HUES6 (cell line): ENCODE data around the gene RNF113A.
A peak's percentile ranks its signal among the peaks of the same experiment; 100 is the strongest.
"Not testable (repeated sequence)": the region's sequence is repeated elsewhere in the genome, so short reads cannot be mapped to it uniquely, and the experiment has no call there.

Source experiments
- H3K27ac ChIP-seq: 2 replicates; pipeline ENCODE4 v1.7.0; 2013; ENCODE audit warnings: low read depth, mild to moderate bottlenecking, low read length, inconsistent platforms
- H3K27me3 ChIP-seq: 2 replicates; pipeline ENCODE4 v1.6.1; 2013; ENCODE audit warnings: low read length; ENCODE audit not compliant: control insufficient read depth, insufficient read depth
- H3K36me3 ChIP-seq: 2 replicates; pipeline ENCODE4 v1.6.1; 2013; ENCODE audit warnings: low read length; ENCODE audit not compliant: control insufficient read depth, insufficient read depth
- H3K4me1 ChIP-seq: 2 replicates; pipeline ENCODE4 v1.6.1; 2013; ENCODE audit warnings: low read length; ENCODE audit not compliant: control insufficient read depth, insufficient read depth
- H3K4me3 ChIP-seq: 2 replicates; pipeline ENCODE4 v1.5.1; 2013; ENCODE audit warnings: low read depth, low read length
- H3K9ac ChIP-seq: one replicate; pipeline ENCODE4 v1.6.1; 2013; ENCODE audit warnings: mild to moderate bottlenecking, low read length
- H3K9me3 ChIP-seq: 2 replicates; pipeline ENCODE4 v1.6.1; 2013; ENCODE audit warnings: low read depth, low read length; ENCODE audit not compliant: control insufficient read depth, insufficient read depth

The RNF113A gene

GRCh38 chrX:119871599-119872395, at the start of gene RNF113A, which contains the start of gene NDUFA1:
RNF113A (minus strand) TSS chrX:119871733; CDS start chrX:119871613, 120 bp downstream.
NDUFA1 (plus strand) TSS chrX:119871832; CDS start chrX:119871912, 80 bp downstream.
- H3K9me3 ChIP-seq = peaks cover 3% of the 10 kb centered on the region; the same call in 1 of the 2 replicates
- peak within 1 kb of the TSS; percentile 64; the same call in 1 of the 2 replicates for H3K27ac ChIP-seq
- H3K9ac ChIP-seq = peak within 1 kb of the TSS; percentile 85
- no peaks in the 10 kb centered on the region for H3K27me3 ChIP-seq
- H3K4me1 ChIP-seq = no peaks in the 10 kb centered on the region
- peaks cover 13% of the 10 kb centered on the region for H3K36me3 ChIP-seq
- H3K4me3 ChIP-seq = peak within 1 kb of the TSS; percentile 69

- Histone ChIP-seq H3K27me3 (no peaks in the 10 kb centered on the region), H3K9me3 (no peaks in the 10 kb centered on the region; the same call in 1 of the 2 replicates), H3K36me3 (peaks cover 4% of the 10 kb centered on the region; the same call in 1 of the 2 replicates), H3K27ac (no peak overlapping the region), H3K4me3 (no peak overlapping the region), H3K9ac (no peak overlapping the region), H3K4me1 (no peaks in the 10 kb centered on the region)
These were observed 48.5 kb upstream of the RNF113A start for GRCh38 chrX:119919835-119920585.

GRCh38 chrX:119917877-119918276, 46.3 kb upstream of the RNF113A start:
- H3K36me3 ChIP-seq = no peaks in the 10 kb centered on the region
- H3K9me3 ChIP-seq = peaks cover 2% of the 10 kb centered on the region; the same call in 1 of the 2 replicates
- H3K4me3 ChIP-seq = no peak overlapping the region
- no peaks in the 10 kb centered on the region for H3K4me1 ChIP-seq
- no peak overlapping the region for H3K27ac ChIP-seq
- H3K27me3 ChIP-seq = no peaks in the 10 kb centered on the region
- H3K9ac ChIP-seq = no peak overlapping the region

GRCh38 chrX:119916310-119916709, 44.8 kb upstream of the RNF113A start:
- Histone ChIP-seq H3K9me3 (peaks cover 2% of the 10 kb centered on the region; the same call in 1 of the 2 replicates), H3K27ac (no peak overlapping the region), H3K9ac (no peak overlapping the region)

GRCh38 chrX:119900976-119901375, 29.4 kb upstream of the RNF113A start:
- Histone ChIP-seq H3K27ac (no peak overlapping the region), H3K9me3 (peaks cover 2% of the 10 kb centered on the region; the same call in 1 of the 2 replicates), H3K27me3 (no peaks in the 10 kb centered on the region), H3K9ac (no peak overlapping the region), H3K4me3 (no peak overlapping the region), H3K36me3 (no peaks in the 10 kb centered on the region), H3K4me1 (peaks cover 2% of the 10 kb centered on the region; the same call in 1 of the 2 replicates)

More at GRCh38 chrX:119916310-119916709, 44.8 kb upstream of the RNF113A start:
- Histone ChIP-seq H3K4me1 (no peaks in the 10 kb centered on the region), H3K27me3 (no peaks in the 10 kb centered on the region), H3K36me3 (no peaks in the 10 kb centered on the region), H3K4me3 (no peak overlapping the region)

- Histone ChIP-seq H3K4me3 (no peak overlapping the region), H3K4me1 (peaks cover 6% of the 10 kb centered on the region; the same call in 1 of the 2 replicates), H3K9me3 (peaks cover 2% of the 10 kb centered on the region; the same call in 1 of the 2 replicates), H3K9ac (no peak overlapping the region), H3K36me3 (no peaks in the 10 kb centered on the region), H3K27ac (no peak overlapping the region), H3K27me3 (no peaks in the 10 kb centered on the region)
These were observed 27.6 kb upstream of the RNF113A start for GRCh38 chrX:119899125-119899524.

- H3K27me3 ChIP-seq = no peaks in the 10 kb centered on the region
- H3K4me1 ChIP-seq = peaks cover 10% of the 10 kb centered on the region; the same call in 1 of the 2 replicates
- no peaks in the 10 kb centered on the region for H3K36me3 ChIP-seq
- H3K9me3 ChIP-seq = peaks cover 2% of the 10 kb centered on the region; the same call in 1 of the 2 replicates
- H3K9ac ChIP-seq = no peak within 1 kb of the TSS
- H3K4me3 ChIP-seq = no peak within 1 kb of the TSS
- H3K27ac ChIP-seq = no peak within 1 kb of the TSS
These were observed 24.4 kb upstream of the RNF113A start, which contains the start of gene AKAP14 for GRCh38 chrX:119895843-119896326. AKAP14 (plus strand) TSS chrX:119895893; CDS start chrX:119903224, 7,331 bp downstream.

- not testable (repeated sequence) for H3K9ac ChIP-seq, H3K36me3 ChIP-seq
These were observed 20.6 kb upstream of the RNF113A start for GRCh38 chrX:119891961-119892692.

GRCh38 chrX:119890626-119891025, 19.1 kb upstream of the RNF113A start:
- H3K9ac ChIP-seq, H3K4me3 ChIP-seq, H3K4me1 ChIP-seq, H3K36me3 ChIP-seq, H3K27ac ChIP-seq, H3K27me3 ChIP-seq: not testable (repeated sequence)
- peaks cover 11% of the 10 kb centered on the region; the same call in 1 of the 2 replicates for H3K9me3 ChIP-seq

More at GRCh38 chrX:119891961-119892692, 20.6 kb upstream of the RNF113A start:
- not testable (repeated sequence) for H3K9me3 ChIP-seq, H3K27ac ChIP-seq, H3K4me3 ChIP-seq, H3K4me1 ChIP-seq, H3K27me3 ChIP-seq

- no peaks in the 10 kb centered on the region for H3K36me3 ChIP-seq
- peaks cover 4% of the 10 kb centered on the region; the same call in 1 of the 2 replicates for H3K4me1 ChIP-seq
- no peak overlapping the region for H3K9ac ChIP-seq
- H3K4me3 ChIP-seq = peak overlapping the region; percentile 52
- H3K27ac ChIP-seq = no peak overlapping the region
- H3K27me3 ChIP-seq = no peaks in the 10 kb centered on the region
- H3K9me3 ChIP-seq = peaks cover 11% of the 10 kb centered on the region; the same call in 1 of the 2 replicates
These were observed 16.3 kb upstream of the RNF113A start for GRCh38 chrX:119887721-119888425.
